ENCODE data around the gene ANO4.

ANO4 gene

GRCh38 chr12:100824476-100824875 lies 29.9 kb downstream of the ANO4 start:
- H3K4me2 ChIP-seq (ENCODE audit: low read depth, low read length, poor library complexity, severe bottlenecking), result no peak overlapping the region

DNA sequence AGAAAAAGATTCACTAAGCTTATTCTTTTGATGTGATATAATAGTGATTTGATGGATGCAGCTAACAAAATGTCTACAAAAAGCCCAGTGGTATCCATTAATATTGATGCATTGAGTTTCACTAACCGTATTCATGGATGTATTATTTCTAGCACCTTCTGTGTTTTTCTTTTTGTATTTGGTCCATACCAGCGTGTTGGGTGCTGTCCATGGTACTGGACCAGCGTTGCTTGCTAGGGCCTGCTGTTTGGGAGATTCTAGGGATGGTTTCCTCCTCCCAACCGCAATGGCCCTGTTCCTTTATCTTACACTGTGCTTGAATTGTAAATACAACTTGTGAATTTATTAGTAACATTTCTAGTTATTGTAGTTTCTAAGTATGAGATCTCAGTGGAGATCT lies 31.7 kb downstream of the ANO4 start:
- no peaks in the 10 kb centered on the region; the same call in 1 of the 2 replicates for H4K20me1 ChIP-seq (ENCODE audit: low read depth, low read length)
- no peaks in the 10 kb centered on the region for H3K9me3 ChIP-seq (ENCODE audit: insufficient read depth, low read length)
- TF ChIP-seq CTCF (IDR thresholded peaks at IDR 0.05; ENCODE audit: insufficient read depth, low read length, poor library complexity, severe bottlenecking) (no peak), EZH2phosphoT487 (conservative IDR thresholded peaks at IDR 0.05; ENCODE audit: low read length) (no peak)
- H3K27ac ChIP-seq (ENCODE audit: low read depth, low read length), result no peak overlapping the region
- H3F3A ChIP-seq (ENCODE audit: insufficient read depth), result no peaks in the 10 kb centered on the region
- no peak overlapping the region for H3K4me2 ChIP-seq (ENCODE audit: low read depth, low read length, poor library complexity, severe bottlenecking)
- H3K27me3 ChIP-seq (ENCODE audit: low read length), result no peaks in the 10 kb centered on the region
- H3K79me2 ChIP-seq (ENCODE audit: insufficient read depth, low read length), result no peaks in the 10 kb centered on the region
- no peak overlapping the region for H3K4me3 ChIP-seq (ENCODE audit: insufficient read depth, low read length, poor library complexity, severe bottlenecking)
- no peak overlapping the region for H3K9ac ChIP-seq (ENCODE audit: low read length)
- no peak overlapping the region for H2AFZ ChIP-seq (ENCODE audit: low read depth, low read length, severe bottlenecking)
- H3K36me3 ChIP-seq (ENCODE audit: low read length), result no peaks in the 10 kb centered on the region
- H3K9me2 ChIP-seq (replicated peaks; ENCODE audit: insufficient read depth, low read length), result no peaks in the 10 kb centered on the region

More at GRCh38 chr12:100824476-100824875, 29.9 kb downstream of the ANO4 start:
- H2AFZ ChIP-seq (ENCODE audit: low read depth, low read length, severe bottlenecking), result no peak overlapping the region
- no peaks in the 10 kb centered on the region for H3K9me2 ChIP-seq (replicated peaks; ENCODE audit: insufficient read depth, low read length)
- no peaks in the 10 kb centered on the region for H3K79me2 ChIP-seq (ENCODE audit: insufficient read depth, low read length)
- no peaks in the 10 kb centered on the region for H3K36me3 ChIP-seq (ENCODE audit: low read length)
- TF ChIP-seq CTCF (IDR thresholded peaks at IDR 0.05; ENCODE audit: insufficient read depth, low read length, poor library complexity, severe bottlenecking) (no peak), EZH2phosphoT487 (conservative IDR thresholded peaks at IDR 0.05; ENCODE audit: low read length) (no peak)
- H4K20me1 ChIP-seq (ENCODE audit: low read depth, low read length), result no peaks in the 10 kb centered on the region; the same call in 1 of the 2 replicates
- no peak overlapping the region for H3K9ac ChIP-seq (ENCODE audit: low read length)
- H3K27ac ChIP-seq (ENCODE audit: low read depth, low read length), result no peak overlapping the region
- H3K4me3 ChIP-seq (ENCODE audit: insufficient read depth, low read length, poor library complexity, severe bottlenecking), result no peak overlapping the region
- no peaks in the 10 kb centered on the region for H3K27me3 ChIP-seq (ENCODE audit: low read length)
- H3F3A ChIP-seq (ENCODE audit: insufficient read depth), result no peaks in the 10 kb centered on the region
- no peaks in the 10 kb centered on the region for H3K9me3 ChIP-seq (ENCODE audit: insufficient read depth, low read length)

DNA sequence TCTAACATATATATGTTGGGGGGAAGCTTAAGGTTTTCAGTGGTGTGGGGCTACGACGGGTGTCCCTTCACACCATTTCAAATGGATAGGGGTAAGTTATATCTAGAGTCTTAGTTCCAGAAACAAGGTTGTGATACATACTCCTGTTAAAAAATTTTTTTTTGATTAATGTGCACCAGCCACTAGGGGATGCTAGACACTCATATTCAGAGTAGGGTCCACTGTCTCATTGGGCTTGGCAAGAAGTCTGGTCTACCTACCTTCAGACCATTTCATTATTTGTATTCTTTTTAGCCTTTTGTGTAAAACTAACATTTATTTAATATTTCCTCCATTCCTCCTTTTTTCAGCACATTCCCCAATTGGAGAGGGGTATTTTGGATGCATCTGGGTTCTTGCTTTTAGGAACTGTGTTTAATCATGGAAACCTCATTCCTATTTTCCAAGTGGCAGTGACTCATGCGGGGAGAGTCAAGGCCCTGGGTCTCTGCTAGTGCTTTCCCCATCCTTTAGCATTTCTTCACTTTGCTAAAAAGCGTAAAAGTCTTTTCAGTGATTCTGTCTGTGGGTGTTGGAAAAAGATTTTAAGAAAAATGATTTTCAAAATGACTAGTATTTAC lies 33.4 kb downstream of the ANO4 start:
- no peaks in the 10 kb centered on the region; the same call in 1 of the 2 replicates for H4K20me1 ChIP-seq (ENCODE audit: low read depth, low read length)

More for the DNA sequence above, 33.4 kb downstream of the ANO4 start:
- Histone ChIP-seq H3K9me3 (ENCODE audit: insufficient read depth, low read length) (no peaks in the 10 kb centered on the region), H3K79me2 (ENCODE audit: insufficient read depth, low read length) (no peaks in the 10 kb centered on the region), H3K9ac (ENCODE audit: low read length) (no peak overlapping the region), H3K4me2 (ENCODE audit: low read depth, low read length, poor library complexity, severe bottlenecking) (no peak overlapping the region), H3K9me2 (replicated peaks; ENCODE audit: insufficient read depth, low read length) (no peaks in the 10 kb centered on the region), H2AFZ (ENCODE audit: low read depth, low read length, severe bottlenecking) (no peak overlapping the region), H3K27me3 (ENCODE audit: low read length) (no peaks in the 10 kb centered on the region), H3K27ac (ENCODE audit: low read depth, low read length) (no peak overlapping the region), H3K4me3 (ENCODE audit: insufficient read depth, low read length, poor library complexity, severe bottlenecking) (no peak overlapping the region), H3K36me3 (ENCODE audit: low read length) (no peaks in the 10 kb centered on the region), H3F3A (ENCODE audit: insufficient read depth) (no peaks in the 10 kb centered on the region)
- TF ChIP-seq CTCF (IDR thresholded peaks at IDR 0.05; ENCODE audit: insufficient read depth, low read length, poor library complexity, severe bottlenecking) (peak; percentile 50), EZH2phosphoT487 (conservative IDR thresholded peaks at IDR 0.05; ENCODE audit: low read length) (no peak)

Data from SU-DHL-6 (cell line).